ENCODE results near the gene RPL21.
"Not testable (repeated sequence)": the region's sequence is repeated elsewhere in the genome, so short reads cannot be mapped to it uniquely, and the experiment has no call there.

The RPL21 gene

DNA sequence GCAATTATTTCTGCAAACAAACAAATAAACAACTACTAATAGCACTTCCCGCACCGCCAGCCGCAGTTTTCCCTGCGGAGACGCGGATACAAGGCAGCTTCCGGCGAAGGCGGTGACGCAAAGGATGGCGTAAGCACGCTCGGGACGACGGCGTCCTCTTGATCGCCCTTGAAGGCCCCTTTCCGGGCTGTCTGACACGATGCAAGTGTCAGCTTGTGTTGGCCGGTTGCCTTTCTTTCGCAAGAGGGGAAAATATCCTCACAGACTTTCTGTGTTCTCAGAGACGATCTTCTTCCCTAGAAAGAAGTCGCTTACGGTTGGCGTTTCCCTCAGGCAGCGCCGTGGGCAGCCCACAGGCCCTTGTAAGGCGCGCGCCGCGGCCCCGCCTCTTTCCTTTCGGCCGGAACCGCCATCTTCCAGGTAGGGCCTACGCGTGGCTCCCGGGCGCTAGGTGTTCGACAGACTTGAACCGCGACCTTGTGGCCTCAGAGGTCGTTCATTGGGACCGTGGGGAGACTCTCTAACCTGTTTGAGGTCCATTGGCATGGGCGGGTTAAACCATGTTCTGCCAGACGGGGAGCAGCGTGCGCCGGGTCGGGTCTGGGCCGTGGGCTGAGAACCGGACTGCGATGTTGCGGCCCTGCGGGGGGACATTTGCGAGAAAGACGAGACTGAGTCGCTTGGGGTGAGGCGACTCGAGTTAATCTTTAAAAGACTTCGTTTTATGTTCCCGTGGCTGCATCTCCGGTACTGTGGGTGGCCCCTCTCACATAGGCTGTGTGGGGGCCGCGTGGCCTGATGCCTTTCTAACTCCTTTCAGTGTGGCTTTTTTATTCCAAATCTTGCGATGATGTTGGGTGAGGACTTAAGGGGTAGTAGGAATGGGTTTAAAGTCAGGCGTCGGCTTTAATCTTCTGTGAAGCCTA is at the start of gene RPL21:
TSS of gene RPL21 (plus strand) at position 393 of the 926 bp plus-strand sequence. CDS start 2,219 bp downstream, outside the sequence.
- DNase-seq (ENCODE audit: low spot score): peak; percentile 97

DNA sequence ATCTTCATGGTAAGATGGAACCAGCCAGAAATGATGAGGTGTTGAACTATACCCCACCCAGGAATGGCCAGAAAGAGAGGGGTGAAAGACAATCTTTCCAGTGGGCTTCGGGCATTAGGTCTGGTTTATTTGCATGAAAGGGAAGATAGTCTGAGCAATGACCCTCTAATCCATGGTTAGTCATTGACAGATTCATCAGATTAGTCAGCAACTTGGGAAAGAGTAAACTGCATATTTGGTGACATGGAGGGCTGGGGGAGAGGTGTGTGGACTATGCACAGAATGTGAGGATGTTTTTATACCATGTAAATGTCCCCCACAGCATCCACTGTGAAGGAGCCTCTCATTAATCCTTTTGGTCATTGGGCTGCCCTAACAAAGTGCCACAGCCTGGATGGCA is 49.7 kb upstream of the RPL21 start:
- DNase-seq (ENCODE audit: low spot score): no peak

DNA sequence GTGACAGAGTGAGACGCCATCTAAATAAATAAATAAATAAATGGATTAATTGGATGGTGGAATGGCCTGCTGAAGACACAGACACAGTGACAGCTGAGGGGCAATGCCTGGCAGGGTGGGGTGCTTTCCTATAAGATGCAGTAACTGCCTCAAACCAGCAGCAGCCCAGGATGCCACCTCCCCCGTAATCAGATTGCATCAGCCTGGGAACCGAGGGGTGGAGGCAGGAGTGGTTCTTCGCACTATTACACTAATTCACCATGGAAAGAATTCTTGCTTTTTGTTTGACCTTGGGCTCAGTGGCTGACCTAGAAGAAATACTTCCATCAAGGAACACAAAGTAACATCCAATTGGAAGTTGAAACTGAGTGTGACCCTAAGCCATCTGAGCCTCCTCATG is 48.2 kb upstream of the RPL21 start:
- no peak for DNase-seq (ENCODE audit: low spot score)

DNA sequence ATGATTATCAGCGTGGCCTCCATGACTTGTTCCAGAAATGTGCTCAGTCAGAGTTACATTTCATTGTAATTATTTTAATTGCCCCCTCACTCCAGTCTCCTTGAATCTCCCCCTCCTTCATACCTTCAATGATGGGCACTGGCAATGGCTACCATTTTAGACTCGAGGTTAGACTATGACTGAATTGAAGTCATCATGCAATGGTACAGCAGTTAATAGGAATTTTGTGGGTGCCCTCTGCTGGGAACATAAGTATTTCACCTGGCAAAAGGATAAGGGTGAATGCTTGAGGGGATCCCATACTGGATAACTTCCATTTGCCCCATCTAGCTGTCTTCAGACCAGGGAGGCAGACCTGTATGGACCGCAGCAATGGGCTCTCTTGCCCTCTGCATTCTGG is 47.5 kb upstream of the RPL21 start:
- no peak for DNase-seq (ENCODE audit: low spot score)

DNA sequence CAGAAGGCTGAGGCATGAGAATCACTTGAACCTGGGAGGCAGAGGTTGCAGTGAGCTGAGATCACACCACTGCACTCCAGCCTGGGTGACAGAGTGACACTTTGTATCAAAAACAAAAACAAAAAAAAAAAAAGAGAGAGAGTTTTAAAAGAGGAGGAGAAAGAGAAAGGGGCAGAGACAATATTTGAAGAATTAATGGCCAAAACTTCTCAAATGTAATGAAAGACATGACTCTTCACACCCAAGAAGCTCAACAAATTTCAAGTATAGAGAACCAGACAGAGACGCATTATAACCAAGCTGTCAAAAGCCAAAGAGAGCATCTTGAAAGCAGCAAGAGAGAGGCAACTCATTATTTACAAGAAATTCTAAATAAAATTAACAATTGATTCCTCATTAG is 42.8 kb upstream of the RPL21 start:
- DNase-seq (ENCODE audit: low spot score): no peak

DNA sequence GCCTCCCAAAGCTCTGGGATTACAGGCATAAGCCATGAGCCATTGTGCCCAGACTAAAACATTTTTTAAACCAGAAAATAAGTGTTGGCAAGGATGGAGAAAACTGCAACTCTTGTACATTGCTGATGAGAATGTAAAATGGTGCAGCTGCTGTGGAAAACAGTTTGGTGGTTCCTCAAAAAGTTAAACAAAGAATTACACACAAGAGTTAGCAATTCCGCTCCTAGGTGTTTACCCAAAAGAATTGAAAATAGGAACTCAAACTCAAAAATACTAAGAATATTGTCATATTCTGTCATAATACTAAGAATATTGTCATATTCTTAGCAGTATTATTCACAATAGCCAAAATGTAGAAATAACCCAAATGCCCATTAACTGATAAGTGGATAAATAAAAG is 40.1 kb upstream of the RPL21 start:
- no peak for DNase-seq (ENCODE audit: low spot score)

DNA sequence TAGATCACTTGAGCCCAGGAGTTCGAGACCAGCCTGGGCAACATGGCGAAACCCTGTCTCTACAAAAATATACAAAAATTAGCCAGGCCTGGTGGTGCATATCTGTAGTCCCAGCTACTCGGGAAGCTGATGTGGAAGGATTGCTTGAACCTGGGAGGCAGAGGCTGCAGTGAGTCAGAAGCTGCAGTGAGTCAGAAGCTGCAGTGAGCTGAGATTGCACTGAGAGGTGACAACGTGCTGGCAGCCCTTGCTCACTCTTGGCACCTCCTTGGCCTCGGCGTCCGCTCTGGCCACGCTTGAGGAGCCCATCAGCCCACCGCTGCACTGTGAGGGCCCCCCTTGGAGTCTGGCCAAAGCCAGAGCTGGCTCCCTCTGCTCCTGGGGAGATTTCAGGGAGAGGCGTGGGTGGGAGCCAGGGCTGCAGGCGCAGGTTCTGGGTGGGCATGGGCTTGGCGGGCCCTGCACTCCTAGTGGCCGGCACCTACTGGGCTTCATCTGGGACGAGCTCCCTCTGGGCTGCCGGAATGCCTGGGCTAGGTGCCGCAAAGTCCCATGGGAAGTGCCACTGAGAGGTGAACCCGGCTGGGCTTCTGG is 39.5 kb upstream of the RPL21 start:
- peak; percentile 47 for DNase-seq (ENCODE audit: low spot score)

DNA sequence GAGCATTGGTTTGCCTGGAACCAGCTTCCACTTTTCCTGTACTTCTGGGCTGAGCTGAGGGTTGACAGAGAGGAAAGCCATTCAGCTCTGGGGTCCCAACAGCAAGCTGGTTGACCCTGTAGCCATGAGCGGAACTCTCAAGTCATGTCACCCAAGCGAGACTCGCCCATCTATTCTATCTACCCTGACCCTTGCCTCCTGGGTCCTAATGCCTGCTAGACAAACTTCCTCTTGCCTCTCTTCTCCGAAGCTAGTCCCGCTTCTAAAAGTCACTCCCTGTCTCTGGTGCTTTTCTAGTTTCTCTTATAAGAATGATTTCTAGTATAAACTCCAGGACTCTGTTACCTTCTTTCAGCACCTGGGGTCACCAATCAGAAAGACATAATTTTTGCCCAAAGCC is 38.0 kb upstream of the RPL21 start:
- DNase-seq (ENCODE audit: low spot score): not testable (repeated sequence)

DNA sequence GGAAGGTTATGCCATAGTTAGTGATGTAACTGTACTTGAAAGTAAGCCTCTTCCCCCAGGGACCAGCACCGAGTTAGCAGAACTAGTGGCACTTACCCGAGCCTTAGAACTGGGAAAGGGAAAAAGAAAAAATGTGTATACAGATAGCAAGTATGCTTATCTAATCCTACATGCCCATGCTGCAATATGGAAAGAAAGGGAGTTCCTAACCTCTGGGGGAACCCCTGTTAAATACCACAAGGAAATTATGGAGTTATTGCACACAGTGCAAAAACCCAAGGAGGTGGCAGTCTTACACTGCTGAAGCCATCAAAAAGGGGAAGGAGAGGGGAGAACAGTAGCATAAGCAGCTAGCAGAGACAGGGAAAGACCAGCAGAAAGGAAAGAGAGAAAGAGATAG is 33.6 kb upstream of the RPL21 start:
- DNase-seq (ENCODE audit: low spot score): not testable (repeated sequence)

DNA sequence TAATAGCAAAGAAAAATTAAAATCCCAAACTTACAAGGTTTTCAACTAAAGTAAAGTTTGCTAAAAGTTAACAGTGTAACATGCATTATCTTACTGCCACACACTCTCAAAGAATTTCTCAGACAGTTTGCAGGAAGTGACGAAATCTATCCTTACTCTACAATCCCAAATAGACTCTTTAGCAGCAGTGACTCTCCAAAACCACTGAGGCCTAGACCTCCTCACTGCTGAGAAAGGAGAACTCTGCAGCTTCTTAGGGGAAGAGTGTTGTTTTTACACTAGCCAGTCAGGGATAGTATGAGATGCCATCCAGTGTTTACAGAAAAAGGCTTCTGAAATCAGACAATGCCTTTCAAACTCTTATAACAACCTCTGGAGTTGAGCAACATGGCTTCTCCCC is 32.5 kb upstream of the RPL21 start:
- not testable (repeated sequence) for DNase-seq (ENCODE audit: low spot score)

DNA sequence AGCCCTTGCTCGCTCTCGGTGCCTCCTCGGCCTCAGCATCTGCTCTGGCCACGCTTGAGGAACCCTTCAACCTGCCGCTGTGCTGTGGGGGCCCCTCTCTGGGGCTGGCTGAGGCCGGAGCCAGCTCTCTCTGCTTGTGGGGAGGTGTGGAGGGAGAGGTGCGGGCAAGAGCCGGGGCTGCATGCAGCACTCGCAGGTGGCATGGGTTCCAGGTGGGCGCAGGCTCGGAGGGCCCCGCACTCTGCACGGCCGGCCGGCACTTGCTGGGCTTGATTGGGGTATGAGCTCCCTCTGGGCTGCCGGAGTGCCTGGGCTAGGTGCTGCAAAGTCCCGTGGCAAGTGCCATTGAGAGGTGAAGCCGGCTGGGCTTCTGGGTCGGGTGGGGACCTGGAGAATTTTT is 31.7 kb upstream of the RPL21 start:
- DNase-seq (ENCODE audit: low spot score): no peak

DNA sequence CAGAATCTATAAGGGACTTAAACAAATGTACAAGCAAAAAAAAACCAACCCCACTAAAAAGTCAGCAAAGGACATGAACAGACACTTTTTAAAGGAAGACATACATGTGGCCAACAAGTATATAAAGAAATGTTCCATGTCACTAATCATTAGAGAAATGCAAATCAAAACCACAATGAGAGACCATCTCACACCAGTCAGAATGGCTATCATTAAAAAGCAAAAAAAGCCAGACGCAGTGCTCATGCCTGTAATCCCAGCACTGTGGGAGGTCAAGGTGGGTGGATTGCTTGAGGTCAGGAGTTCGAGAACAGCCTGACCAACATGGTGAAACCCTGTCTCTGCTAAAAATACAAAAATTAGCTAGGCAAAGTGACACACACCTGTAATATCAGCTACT is 29.3 kb upstream of the RPL21 start:
- not testable (repeated sequence) for DNase-seq (ENCODE audit: low spot score)

DNA sequence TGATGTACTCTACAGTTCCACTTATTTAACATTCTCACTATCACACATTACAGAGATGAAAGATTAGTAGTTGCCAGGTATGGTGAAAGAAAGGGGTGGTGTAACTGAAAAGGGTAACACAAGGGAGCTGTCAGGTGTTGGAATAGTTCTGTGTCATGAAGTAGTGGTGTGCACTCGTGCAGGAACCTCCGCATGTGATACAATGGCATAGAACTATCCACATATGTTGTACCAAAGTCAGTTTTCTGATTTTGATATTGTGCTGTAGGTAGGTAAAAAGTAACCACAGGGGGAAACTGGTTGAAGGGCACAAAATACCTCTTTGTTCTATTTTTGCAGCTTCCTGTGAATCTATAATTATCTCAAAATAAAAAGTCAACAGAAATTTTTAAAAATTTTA is 24.4 kb upstream of the RPL21 start:
- DNase-seq (ENCODE audit: low spot score): no peak

DNA sequence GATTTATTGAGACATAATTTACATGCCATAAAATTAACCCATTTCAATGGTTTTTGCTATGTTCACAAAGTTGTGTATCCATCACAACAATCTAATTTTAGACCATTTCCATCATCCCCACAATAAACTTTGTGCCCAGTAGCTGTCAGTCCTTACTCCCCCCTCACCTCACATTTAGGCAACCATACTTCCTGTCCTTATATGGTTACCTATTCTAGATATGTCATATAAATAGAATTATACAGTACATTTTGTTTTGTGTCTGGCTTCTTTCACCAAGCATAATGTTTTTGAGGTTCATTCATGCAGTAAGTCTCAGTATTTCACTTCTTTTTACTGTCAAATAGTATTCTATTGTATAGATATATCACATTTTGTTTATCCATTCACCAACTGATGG is 23.2 kb upstream of the RPL21 start:
- DNase-seq (ENCODE audit: low spot score): no peak

DNA sequence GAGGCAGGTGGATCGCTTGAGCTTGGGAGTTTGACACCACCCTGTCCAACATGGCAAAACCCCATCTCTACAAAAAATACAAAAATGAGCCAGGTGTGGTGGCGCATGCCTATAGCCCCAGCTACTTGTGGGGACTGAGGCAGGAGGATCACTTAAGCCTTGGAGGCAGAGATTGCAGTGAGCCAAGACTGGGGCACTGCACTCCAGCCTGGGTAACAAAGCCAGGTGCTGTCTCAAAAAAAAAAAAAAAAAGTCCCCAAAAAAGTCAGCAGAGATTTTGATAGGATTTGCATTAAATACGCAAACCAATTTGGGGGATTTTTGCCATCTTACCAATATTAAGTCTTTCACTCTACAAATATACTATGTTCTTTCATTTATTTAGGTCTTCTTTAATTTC is 21.7 kb upstream of the RPL21 start:
- no peak for DNase-seq (ENCODE audit: low spot score)

DNA sequence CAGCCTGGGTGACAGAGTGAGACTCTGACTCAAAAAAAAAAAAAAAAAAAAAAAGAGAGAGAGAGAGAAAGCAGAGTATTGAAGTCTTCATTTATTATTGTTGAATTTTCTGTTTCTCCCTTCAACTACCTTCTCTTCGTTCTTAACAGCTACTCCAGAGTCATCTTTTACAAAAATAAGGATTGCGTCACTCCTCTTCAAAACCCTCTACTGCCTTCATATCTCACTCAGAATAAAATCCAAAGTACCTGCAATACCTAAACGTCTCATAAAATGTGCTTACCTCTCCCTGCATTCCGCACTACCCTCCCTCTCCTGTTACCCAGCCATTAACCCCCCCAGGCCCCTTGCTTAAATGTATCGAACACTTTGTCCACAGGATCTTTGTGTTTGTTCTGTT is 17.4 kb upstream of the RPL21 start:
- no peak for DNase-seq (ENCODE audit: low spot score)

DNA sequence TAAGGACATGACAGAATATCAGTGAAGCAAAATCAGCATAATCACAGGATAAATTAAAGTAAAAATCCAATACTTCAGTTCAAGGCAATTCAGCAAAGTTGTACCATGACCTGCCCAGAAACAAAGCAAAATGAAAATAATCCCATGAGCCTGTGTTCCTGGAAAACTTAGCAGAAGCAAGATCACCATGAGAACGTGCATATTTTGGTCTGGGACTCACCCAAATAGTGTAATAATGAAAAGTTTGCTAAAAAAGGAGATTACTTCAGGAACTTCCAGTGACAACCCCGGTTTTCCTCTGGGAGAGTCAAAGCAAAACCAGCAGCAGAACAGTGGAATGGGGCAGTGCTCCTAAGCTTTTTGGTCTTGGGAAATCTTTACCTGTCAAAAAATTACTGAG is 14.9 kb upstream of the RPL21 start:
- no peak for DNase-seq (ENCODE audit: low spot score)

DNA sequence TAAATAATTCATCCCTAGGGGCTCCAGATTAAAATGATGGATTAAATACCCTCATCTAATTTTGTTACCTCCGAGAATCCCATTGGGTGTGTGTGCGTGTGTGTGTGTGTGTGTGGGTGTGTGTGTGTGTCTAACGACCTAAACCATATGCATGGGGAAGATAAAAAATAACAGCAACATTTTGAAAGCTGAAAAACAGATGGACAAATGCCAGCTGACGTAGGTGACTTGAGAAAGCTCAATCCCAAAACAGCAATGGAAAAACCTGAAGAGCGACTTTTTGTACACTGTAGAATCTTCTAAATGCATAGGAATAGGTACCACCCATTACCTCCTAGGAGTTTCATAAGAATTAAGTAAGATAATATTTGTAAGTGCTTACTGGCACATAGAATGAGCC is 8.7 kb upstream of the RPL21 start:
- no peak for DNase-seq (ENCODE audit: low spot score)

DNA sequence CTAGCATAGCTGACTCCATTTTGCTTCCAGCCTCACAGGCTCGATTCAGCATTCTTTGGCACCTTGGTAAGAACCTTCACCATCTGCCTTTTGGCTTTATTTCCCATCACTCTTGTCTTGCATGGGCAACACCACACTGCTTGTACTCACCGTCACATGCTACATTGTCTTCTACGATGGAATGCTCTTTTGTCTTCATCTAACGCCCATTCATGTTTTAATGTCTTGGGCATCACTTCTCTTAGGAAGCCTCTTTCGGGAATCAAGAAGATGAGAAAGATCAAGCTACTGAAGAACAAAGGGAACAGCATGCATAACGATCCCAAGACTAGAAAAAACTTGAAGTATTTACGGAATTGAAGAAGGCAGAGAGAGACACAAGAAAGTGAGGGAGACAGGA is 5.7 kb upstream of the RPL21 start:
- no peak for DNase-seq (ENCODE audit: low spot score)

DNA sequence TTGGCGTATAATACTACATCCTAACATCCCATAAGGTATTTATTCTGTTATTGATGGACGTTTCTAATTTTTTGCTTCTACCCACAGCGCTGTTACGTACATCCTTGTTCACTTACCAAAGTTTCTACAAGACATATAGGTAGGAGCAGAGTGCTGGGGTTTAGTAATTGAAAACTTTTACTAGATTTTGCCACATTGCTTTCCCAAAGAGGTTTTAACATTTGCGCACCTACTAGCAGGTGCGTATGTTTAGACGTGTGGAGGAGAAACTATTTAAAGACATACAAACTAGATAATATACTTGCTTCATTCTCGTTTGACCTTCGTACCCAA is 559 bp upstream of the RPL21 start:
- no peak for DNase-seq (ENCODE audit: low spot score)

DNA sequence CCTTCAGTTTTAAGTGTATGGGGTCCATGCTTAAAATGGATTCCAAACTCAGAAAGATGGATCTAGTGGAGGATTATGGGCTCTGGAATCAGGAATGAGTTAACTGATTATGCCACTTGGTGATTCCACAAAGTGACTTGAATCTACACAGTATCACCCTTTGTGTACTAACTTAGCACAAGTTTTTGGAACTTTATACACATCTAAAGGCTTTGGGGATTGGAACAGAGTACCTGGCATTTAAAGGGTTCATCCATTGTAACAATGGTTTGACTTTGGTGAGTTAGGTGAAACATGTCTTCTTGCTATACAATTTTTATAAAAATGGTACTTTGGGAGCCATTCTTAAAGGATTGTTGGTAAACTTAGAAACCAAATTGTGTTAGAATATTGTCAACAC is 1.1 kb downstream of the RPL21 start:
- no peak for DNase-seq (ENCODE audit: low spot score)

DNA sequence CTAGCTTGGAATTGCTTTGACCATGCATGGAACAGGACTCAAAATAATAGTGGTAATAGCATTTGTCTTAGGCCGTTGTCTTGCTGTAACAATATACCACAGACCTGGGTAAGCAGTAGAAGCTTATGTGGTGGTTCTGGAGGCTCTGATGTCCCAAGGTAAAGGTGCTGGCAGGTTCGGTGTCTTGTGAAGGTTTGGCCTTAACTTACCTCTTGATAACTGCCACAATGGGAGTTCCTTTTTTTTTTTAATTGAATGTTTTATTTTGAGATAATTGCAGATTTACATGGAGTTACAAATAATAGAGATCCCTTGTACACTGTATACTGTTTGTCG is 5.8 kb downstream of the RPL21 start:
- DNase-seq (ENCODE audit: low spot score): no peak

DNA sequence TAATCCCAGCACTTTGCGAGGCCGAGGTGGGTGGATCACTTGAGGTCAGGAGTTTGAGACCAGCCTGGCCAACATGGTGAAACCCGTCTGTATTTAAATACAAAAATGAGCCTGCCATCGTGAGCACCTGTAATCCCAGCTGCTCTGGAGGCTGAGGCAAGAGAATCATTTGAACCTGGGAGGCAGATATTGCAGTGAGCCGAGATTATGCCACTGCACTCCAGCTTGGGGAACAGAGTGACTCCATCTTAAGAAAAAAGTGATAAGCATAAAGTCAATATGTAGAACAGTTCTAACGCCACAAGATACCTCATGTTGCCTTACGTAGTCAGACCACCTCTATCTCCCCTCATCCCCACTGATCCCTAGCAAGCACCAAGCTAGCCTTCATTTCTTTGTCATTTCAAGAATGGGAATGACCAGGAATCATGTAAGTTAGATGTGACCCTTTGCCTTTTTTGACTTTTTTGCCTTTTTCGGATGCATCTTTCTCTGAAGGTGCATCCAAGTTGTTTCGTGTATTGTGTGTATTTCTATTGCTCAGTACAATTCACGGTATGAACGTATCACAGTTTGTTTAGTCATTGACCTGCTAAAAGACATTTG is 6.4 kb downstream of the RPL21 start:
- DNase-seq (ENCODE audit: low spot score): no peak
